K562 (cell line): ENCODE results near the gene JPH2. TPM values are rescaled to one million over a fixed set of nuclear protein-coding genes. Genes with fewer than 3 reads are reported as not detected.

Experiments
- ATAC-seq: fragments of 200-7000 bp; cut with Tn5 transposase; 3 replicates; pipeline ENCODE4 v1.9.1; 2020; ENCODE audit warnings: moderate library complexity
- BruUV-seq: library from RNA; stranded (reverse); fragments of 400-500 nt; replicated peaks from 2 replicates; lab custom pipeline; 2021; lab: Mats Ljungman, UMichigan
- CTCF ChIA-PET: fragments of 300-600 bp; formaldehyde crosslinking; extraction: SDS; loops from one replicate; lab custom pipeline; 2021; ENCODE audit warnings: low intra/inter-chr PET ratio; lab: Yijun Ruan, JAX
- POLR2A ChIA-PET: fragments of 300-600, 350-650 bp; sonication (Branson Sonifier 250); formaldehyde crosslinking; extraction: SDS; loops from one replicate; lab custom pipeline; 2021; ENCODE audit warnings: antibody characterized with exemption, inconsistent platforms; lab: Yijun Ruan, JAX
- DNase-seq, 4 experiments: peaks; one replicate each; pipeline versions ENCODE4 v3.0.0 to v3.0.0-alpha.2; 2011 to 2018; ENCODE audit warnings: low spot score in 3 of 4, mixed read lengths in 3 of 4; ENCODE audit errors: extremely low read depth in 1 of 4
- FAIRE-seq: peaks from 2 replicates; lab custom pipeline; 2011; peaks lifted over from hg19 to GRCh38; lab: Jason Lieb, UNC
- H2AFZ ChIP-seq: 2 replicates; pipeline ENCODE4 v1.6.0; 2011; ENCODE audit warnings: low read depth, low read length, control low read depth, inconsistent platforms
- H3K27ac ChIP-seq: fragments of 200-600 bp; 3 replicates; pipeline ENCODE4 v1.8.0; 2011; ENCODE audit warnings: low read depth, mild to moderate bottlenecking, control low read depth, inconsistent platforms, low read length, moderate library complexity, mixed read lengths; ENCODE audit errors: extremely low read depth
- H3K27me3 ChIP-seq, 2 experiments: fragments of 300-600 bp in 1 of 2; 2 replicates in 1 of 2; 3 replicates in 1 of 2; pipeline versions ENCODE4 v1.6.0 to v1.8.0; 2011; ENCODE audit warnings: inconsistent platforms in 2 of 2, low read length in 2 of 2, mild to moderate bottlenecking in 1 of 2, mixed read lengths in 1 of 2, moderate library complexity in 1 of 2; ENCODE audit not compliant: control insufficient read depth in 2 of 2, insufficient read depth in 2 of 2
- H3K36me3 ChIP-seq: fragments of 300-600 bp; 3 replicates; pipeline ENCODE4 v1.8.0; 2011; ENCODE audit warnings: mild to moderate bottlenecking, low read length, inconsistent platforms; ENCODE audit not compliant: control insufficient read depth, insufficient read depth
- H3K4me1 ChIP-seq, 2 experiments: fragments of 200-600 bp in 1 of 2; replicated peaks in 1 of 2; 2 replicates in 1 of 2; 3 replicates in 1 of 2; pipeline versions ENCODE4 v1.5.1 to v1.8.0; 2011; ENCODE audit warnings: inconsistent platforms in 2 of 2, low read length in 2 of 2, mild to moderate bottlenecking in 1 of 2, mixed read lengths in 1 of 2, moderate library complexity in 1 of 2; ENCODE audit not compliant: control insufficient read depth in 2 of 2, insufficient read depth in 2 of 2
- H3K4me2 ChIP-seq: 2 replicates; pipeline ENCODE4 v1.6.1; 2011; ENCODE audit warnings: low read length, control low read depth, inconsistent platforms, mixed read lengths; ENCODE audit not compliant: insufficient read depth
- H3K4me3 ChIP-seq: fragments of 200-600 bp; sonication (generic), shearing (Covaris generic); 2 replicates; pipeline ENCODE4 v1.5.1; 2016; ENCODE audit warnings: control low read depth, inconsistent platforms
- H3K79me2 ChIP-seq: fragments of 200-600 bp; 3 replicates; pipeline ENCODE4 v1.8.0; 2011; ENCODE audit warnings: low read length, inconsistent platforms; ENCODE audit not compliant: control insufficient read depth, insufficient read depth
- H3K9ac ChIP-seq, 2 experiments: 2 replicates each; pipeline versions ENCODE4 v1.6.0 to v1.6.1; 2011; ENCODE audit warnings: low read depth in 2 of 2, low read length in 2 of 2, control low read depth in 1 of 2, inconsistent platforms in 1 of 2, mild to moderate bottlenecking in 1 of 2, mixed read lengths in 1 of 2; ENCODE audit not compliant: insufficient read depth in 1 of 2
- H3K9me1 ChIP-seq: one replicate; pipeline ENCODE4 v1.6.0; 2011; ENCODE audit warnings: inconsistent platforms, mild to moderate bottlenecking, low read length, moderate library complexity; ENCODE audit not compliant: control insufficient read depth, insufficient read depth
- H3K9me3 ChIP-seq: replicated peaks from 2 replicates; pipeline ENCODE4 v1.5.1; 2011; ENCODE audit warnings: low read depth, low read length, inconsistent platforms; ENCODE audit not compliant: control insufficient read depth, insufficient read depth
- H4K20me1 ChIP-seq: replicated peaks from 2 replicates; pipeline ENCODE4 v1.6.1; 2011; ENCODE audit warnings: low read length, inconsistent platforms, mixed read lengths; ENCODE audit not compliant: control insufficient read depth, insufficient read depth
- CBX2 ChIP-seq: fragments of 200-600 bp; sonication (generic); IDR thresholded peaks from one replicate; pipeline ENCODE4 v1.6.1; 2012; ENCODE audit warnings: mild to moderate bottlenecking, low read length, inconsistent platforms; ENCODE audit not compliant: insufficient read depth, poor library complexity, severe bottlenecking
- WGBS: fragments of 100-300 bp; shearing (Covaris generic); methylation state at CpG from one replicate; pipeline ENCODE4 v1.1.6; 2016; ENCODE audit warnings: low coverage, mixed read lengths; ENCODE audit not compliant: insufficient coverage; ENCODE audit errors: missing lambda C conversion rate; 5-methylcytosine and 5-hydroxymethylcytosine counted together
- in situ Hi-C: fragments of 300-500 bp; cut with MboI; formaldehyde crosslinking; loops from 4 replicates; pipeline ENCODE4 v1.15.0; 2018; ENCODE audit warnings: inconsistent platforms, mixed read lengths
- intact Hi-C: fragments of 100-400 bp; cut with micrococcal nuclease; formaldehyde crosslinking; loops from 2 replicates; pipeline ENCODE4 v1.14.2; 2022
- polyA plus RNA-seq, 8 experiments: library from polyadenylated mRNA; depleted of rRNA in 4 of 8; stranded (reverse) in 5 of 8; unstranded in 3 of 8; fragments of >200 nt; fragmentation: Nextera tagmentation in 2 of 8; fragmentation: Illumina TruSeq in 1 of 8; extraction: Ambion mirVana in 2 of 8; extraction: Trizol in 1 of 8; gene quantifications; 2 replicates each; pipeline versions ENCODE4 v1.2.1 to v1.2.3, GENCODE V29; 2011 to 2014; ENCODE audit warnings: inconsistent platforms in 1 of 8, missing spikeins in 1 of 8
- total RNA-seq, 7 experiments: library from RNA; depleted of rRNA in 6 of 7; stranded (reverse); fragments of >200 nt in 6 of 7; fragmentation: Illumina TruSeq in 2 of 7; extraction: Trizol in 2 of 7; gene quantifications; 2 replicates each; pipeline versions ENCODE4 v1.2.1 to v1.2.3, GENCODE V29; 2011 to 2021; ENCODE audit warnings: low replicate concordance in 1 of 7
- TF ChIP-seq, protein P1 (sequence below), 2 experiments: IDR thresholded peaks in 1 of 2; conservative IDR thresholded peaks in 1 of 2; 2 replicates each; pipeline ENCODE4 v1.6.1; 2016; ENCODE audit warnings: low read depth in 2 of 2, mild to moderate bottlenecking in 1 of 2, missing compliant biosample characterization in 1 of 2, missing genetic modification characterization in 1 of 2, moderate library complexity in 1 of 2
- TF ChIP-seq, protein P2 (sequence below): fragments of 200-800 bp; sonication (Bioruptor generic); IDR thresholded peaks from 2 replicates; pipeline ENCODE4 v1.6.1; 2017; ENCODE audit warnings: missing genetic modification characterization, missing compliant biosample characterization

JPH2 gene
- total and polyA plus RNA-seq, 9 of the 15 experiments (the other 6 are each of a cell fraction or from before 2014, with no cell fraction given): not detected

GRCh38 chr20:44208770-44209169, 21.8 kb upstream of the JPH2 start (continued):
- TF ChIP-seq, protein P1, sequence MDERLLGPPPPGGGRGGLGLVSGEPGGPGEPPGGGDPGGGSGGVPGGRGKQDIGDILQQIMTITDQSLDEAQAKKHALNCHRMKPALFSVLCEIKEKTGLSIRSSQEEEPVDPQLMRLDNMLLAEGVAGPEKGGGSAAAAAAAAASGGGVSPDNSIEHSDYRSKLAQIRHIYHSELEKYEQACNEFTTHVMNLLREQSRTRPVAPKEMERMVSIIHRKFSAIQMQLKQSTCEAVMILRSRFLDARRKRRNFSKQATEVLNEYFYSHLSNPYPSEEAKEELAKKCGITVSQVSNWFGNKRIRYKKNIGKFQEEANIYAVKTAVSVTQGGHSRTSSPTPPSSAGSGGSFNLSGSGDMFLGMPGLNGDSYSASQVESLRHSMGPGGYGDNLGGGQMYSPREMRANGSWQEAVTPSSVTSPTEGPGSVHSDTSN (CRISPR knock-in tag; IDR thresholded peaks at IDR 0.05; ENCODE audit: low read depth): no peak
- TF ChIP-seq, protein P1 (tag; conservative IDR thresholded peaks at IDR 0.05; ENCODE audit: low read depth): peak; percentile 27; the same call in 1 of the 2 replicates

DNA sequence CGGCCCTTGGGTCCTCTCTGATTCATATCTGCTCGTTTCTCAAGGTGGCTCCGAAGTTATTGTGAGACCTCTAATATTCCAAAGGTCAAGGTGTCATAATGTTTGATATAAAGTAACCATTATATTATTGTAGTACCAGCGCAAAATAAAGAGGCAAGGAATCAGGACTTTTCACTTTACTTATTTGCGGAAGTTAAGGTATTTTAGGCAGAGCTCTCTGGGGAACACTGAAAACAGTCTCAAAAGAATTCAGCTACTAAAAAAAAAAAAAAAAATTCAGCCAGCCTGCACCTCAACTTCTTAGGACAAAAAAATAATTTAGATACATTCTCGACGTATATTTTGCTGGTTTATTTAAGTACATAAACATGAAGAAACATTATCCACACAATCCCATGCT, 21.2 kb upstream of the JPH2 start:
- POLR2A ChIA-PET: interaction anchor here (0.7 to 1.0 kb wide), 2 partner anchors 13 to 33 kb away, joined by 3 to 6 read pairs; no protein-coding TSS in a partner anchor
- CTCF ChIA-PET: no interaction called here
- no peak for DNase-seq
- Histone ChIP-seq H3K4me3 (peak overlapping the region; percentile 94), H4K20me1 (0 out of 2 replicates have a peak, but pooled peaks cover 4% of the 10 kb centered on the region), H2AFZ (no peak overlapping the region), H3K27ac (no peak overlapping the region), H3K4me1 (peaks cover 23 to 29% of the 10 kb centered on the region in 2 experiments), H3K79me2 (peaks cover 49% of the 10 kb centered on the region), H3K27me3 (no peaks in the 10 kb centered on the region), H3K9me3 (no peaks in the 10 kb centered on the region), H3K9me1 (no peaks in the 10 kb centered on the region), H3K36me3 (peaks cover 23% of the 10 kb centered on the region), H3K9ac (peak overlapping the region in 1 of 2 experiments; percentile 82; a peak in 1 of 4 replicates), H3K4me2 (peak overlapping the region; percentile 93)
- no peak for ATAC-seq
- 11% methylated on average over 6 of the region's 7 CpGs for WGBS
- in situ Hi-C loops: no loop called here
- intact Hi-C loops: no loop called here
- BruUV-seq: no TSS peak
- TF ChIP-seq, protein P2, sequence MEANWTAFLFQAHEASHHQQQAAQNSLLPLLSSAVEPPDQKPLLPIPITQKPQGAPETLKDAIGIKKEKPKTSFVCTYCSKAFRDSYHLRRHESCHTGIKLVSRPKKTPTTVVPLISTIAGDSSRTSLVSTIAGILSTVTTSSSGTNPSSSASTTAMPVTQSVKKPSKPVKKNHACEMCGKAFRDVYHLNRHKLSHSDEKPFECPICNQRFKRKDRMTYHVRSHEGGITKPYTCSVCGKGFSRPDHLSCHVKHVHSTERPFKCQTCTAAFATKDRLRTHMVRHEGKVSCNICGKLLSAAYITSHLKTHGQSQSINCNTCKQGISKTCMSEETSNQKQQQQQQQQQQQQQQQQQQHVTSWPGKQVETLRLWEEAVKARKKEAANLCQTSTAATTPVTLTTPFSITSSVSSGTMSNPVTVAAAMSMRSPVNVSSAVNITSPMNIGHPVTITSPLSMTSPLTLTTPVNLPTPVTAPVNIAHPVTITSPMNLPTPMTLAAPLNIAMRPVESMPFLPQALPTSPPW (CRISPR knock-in tag): peak; percentile 25; the same call in 1 of the 2 replicates
- no peak for TF ChIP-seq CBX2
- no peak for FAIRE-seq
